GM23338 (cell line): ENCODE data around the gene MLPH.

ENCODE experiments used
- CREB1 ChIP-seq: fragments of 250-450 bp; sonication (Bioruptor Pico); IDR thresholded peaks from 2 replicates; pipeline ENCODE4 v1.5.0; 2020; ENCODE audit warnings: low read depth, mild to moderate bottlenecking, moderate library complexity
- STAT1 ChIP-seq: IDR thresholded peaks from one replicate; pipeline ENCODE4 v1.6.1; 2016; ENCODE audit warnings: antibody characterized with exemption; ENCODE audit not compliant: unreplicated experiment
- TF ChIP-seq, protein P1 (sequence below), 2 experiments: fragments of 200-600 bp in 1 of 2; sonication (generic) in 1 of 2; conservative IDR thresholded peaks; 2 replicates each; pipeline versions ENCODE4 v1.5.1 to v1.6.1; 2016 to 2017; ENCODE audit warnings: antibody characterized with exemption in 2 of 2, low read depth in 2 of 2, mild to moderate bottlenecking in 2 of 2, moderate library complexity in 1 of 2

DNA sequence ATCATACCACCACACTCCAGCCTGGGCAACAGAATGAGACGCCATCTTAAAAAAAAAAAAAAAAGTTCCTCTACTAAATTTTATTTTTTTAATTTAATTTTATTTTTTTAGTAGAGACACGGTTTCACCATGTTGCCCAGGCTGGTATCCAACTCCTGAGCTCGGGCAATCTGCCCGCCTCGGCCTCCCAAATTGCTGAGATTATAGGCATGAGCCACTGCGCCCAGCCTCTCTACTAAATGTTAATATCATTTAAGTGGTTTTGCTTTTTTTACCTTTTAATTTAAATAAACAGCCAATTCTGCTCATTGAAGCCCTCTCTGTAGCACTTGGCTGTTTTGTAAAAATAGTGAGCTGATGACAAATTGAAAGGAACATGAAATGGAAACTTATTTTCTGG, 94.3 kb downstream of the MLPH start:
- TF ChIP-seq, protein P1, sequence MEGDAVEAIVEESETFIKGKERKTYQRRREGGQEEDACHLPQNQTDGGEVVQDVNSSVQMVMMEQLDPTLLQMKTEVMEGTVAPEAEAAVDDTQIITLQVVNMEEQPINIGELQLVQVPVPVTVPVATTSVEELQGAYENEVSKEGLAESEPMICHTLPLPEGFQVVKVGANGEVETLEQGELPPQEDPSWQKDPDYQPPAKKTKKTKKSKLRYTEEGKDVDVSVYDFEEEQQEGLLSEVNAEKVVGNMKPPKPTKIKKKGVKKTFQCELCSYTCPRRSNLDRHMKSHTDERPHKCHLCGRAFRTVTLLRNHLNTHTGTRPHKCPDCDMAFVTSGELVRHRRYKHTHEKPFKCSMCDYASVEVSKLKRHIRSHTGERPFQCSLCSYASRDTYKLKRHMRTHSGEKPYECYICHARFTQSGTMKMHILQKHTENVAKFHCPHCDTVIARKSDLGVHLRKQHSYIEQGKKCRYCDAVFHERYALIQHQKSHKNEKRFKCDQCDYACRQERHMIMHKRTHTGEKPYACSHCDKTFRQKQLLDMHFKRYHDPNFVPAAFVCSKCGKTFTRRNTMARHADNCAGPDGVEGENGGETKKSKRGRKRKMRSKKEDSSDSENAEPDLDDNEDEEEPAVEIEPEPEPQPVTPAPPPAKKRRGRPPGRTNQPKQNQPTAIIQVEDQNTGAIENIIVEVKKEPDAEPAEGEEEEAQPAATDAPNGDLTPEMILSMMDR (conservative IDR thresholded peaks at IDR 0.05; ENCODE audit: low read depth in 2 of 2): no peak
- TF ChIP-seq CREB1 (no peak), STAT1 (no peak)
